ENCODE measurements around the gene UBE2M.

DNA sequence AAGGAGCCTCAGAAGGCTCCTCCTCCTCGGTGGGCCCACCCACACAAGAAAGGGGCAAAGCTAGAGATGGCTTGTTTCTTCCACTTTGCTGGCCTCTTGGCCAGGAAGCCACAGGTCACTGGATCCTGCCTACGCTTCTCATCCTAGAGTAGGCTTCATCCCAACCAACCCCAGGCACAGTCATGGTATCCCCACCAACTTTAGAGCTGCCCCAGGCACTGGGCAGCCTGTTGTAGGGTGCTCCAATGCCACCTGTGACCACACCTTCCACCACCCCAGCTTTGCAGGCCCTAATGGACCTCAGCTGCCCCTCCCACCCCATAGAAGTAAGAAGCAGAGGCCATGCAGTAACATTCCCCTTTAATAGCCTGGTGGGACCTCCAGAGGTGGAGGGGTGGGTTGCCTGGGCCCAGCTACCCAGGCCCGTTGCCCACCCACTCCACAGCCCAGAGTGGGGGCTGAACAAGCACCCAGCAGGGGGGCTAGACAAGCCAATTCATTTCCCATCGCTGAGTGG is 3.0 kb downstream of the UBE2M start:
- TF ChIP-seq, protein P1, sequence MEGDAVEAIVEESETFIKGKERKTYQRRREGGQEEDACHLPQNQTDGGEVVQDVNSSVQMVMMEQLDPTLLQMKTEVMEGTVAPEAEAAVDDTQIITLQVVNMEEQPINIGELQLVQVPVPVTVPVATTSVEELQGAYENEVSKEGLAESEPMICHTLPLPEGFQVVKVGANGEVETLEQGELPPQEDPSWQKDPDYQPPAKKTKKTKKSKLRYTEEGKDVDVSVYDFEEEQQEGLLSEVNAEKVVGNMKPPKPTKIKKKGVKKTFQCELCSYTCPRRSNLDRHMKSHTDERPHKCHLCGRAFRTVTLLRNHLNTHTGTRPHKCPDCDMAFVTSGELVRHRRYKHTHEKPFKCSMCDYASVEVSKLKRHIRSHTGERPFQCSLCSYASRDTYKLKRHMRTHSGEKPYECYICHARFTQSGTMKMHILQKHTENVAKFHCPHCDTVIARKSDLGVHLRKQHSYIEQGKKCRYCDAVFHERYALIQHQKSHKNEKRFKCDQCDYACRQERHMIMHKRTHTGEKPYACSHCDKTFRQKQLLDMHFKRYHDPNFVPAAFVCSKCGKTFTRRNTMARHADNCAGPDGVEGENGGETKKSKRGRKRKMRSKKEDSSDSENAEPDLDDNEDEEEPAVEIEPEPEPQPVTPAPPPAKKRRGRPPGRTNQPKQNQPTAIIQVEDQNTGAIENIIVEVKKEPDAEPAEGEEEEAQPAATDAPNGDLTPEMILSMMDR (IDR thresholded peaks at IDR 0.05; ENCODE audit: low read length), result no peak
- no peak for TF ChIP-seq EZH2 (IDR thresholded peaks at IDR 0.05; ENCODE audit: borderline replicate concordance, low read length)

Data from OCI-LY1 (cell line).